Sigmoid colon (tissue), 7 donors: Measurements from ENCODE around the gene EIF2S2. TPM values are rescaled to one million over a fixed set of nuclear protein-coding genes. Genes with fewer than 3 reads are reported as not detected.

ENCODE experiments used
- DNase-seq: peaks from one replicate; pipeline ENCODE4 v3.0.0-alpha.2; 2019
- H3K27ac ChIP-seq, 4 donors: fragments of 200-600 bp; sonication (generic); one replicate each; pipeline ENCODE4 v1.5.1; 2016 to 2019; ENCODE audit warnings: mild to moderate bottlenecking in 1 of 4
- H3K27me3 ChIP-seq, 3 donors: fragments of 200-600 bp; sonication (generic); one replicate each; pipeline ENCODE4 v1.5.1; 2019; ENCODE audit warnings: mild to moderate bottlenecking in 1 of 3
- H3K36me3 ChIP-seq, 4 donors: fragments of 200-600 bp; sonication (generic); one replicate each; pipeline ENCODE4 v1.5.1; 2016 to 2019
- H3K4me1 ChIP-seq, 4 donors: fragments of 200-600 bp; sonication (generic); one replicate each; pipeline ENCODE4 v1.5.1; 2017 to 2019
- H3K4me3 ChIP-seq, 4 donors: fragments of 200-600 bp; sonication (generic); one replicate each; pipeline ENCODE4 v1.5.1; 2017 to 2019; ENCODE audit warnings: mild to moderate bottlenecking in 2 of 4, moderate library complexity in 1 of 4
- H3K9me3 ChIP-seq, 4 donors: fragments of 200-600 bp in 3 of 4; sonication (generic) in 3 of 4; one replicate each; pipeline versions ENCODE4 v1.5.1 to v1.6.1; 2013 to 2019
- EP300 ChIP-seq, 4 donors: sonication (generic); formaldehyde crosslinking; IDR thresholded peaks; one replicate each; pipeline ENCODE4 v1.6.1; 2017; ENCODE audit warnings: antibody characterized with exemption in 4 of 4
- POLR2A ChIP-seq, 2 donors: fragments of 450-650 bp; IDR thresholded peaks; one replicate each; pipeline ENCODE4 v1.6.1; 2016; ENCODE audit warnings: antibody characterized with exemption in 2 of 2, mild to moderate bottlenecking in 2 of 2, moderate library complexity in 2 of 2
- POLR2AphosphoS5 ChIP-seq, 4 donors: sonication (generic); formaldehyde crosslinking; IDR thresholded peaks; one replicate each; pipeline ENCODE4 v1.6.1; 2017; ENCODE audit warnings: antibody characterized with exemption in 4 of 4
- WGBS, 2 donors: extraction: QIAGEN DNeasy Blood & Tissue Kit; methylation state at CpG; one replicate each; pipeline ENCODE4 v1.1.7; 2013; 5-methylcytosine and 5-hydroxymethylcytosine counted together
- intact Hi-C: fragments of 100-400 bp; cut with DNase I; formaldehyde crosslinking; loops from one replicate; pipeline ENCODE4 v1.15.1; 2023
- polyA plus RNA-seq, 3 donors: library from polyadenylated mRNA; stranded (reverse); fragments of 200-250 nt; gene quantifications; one replicate each; pipeline ENCODE4 v1.2.3, GENCODE V29; 2013
- total RNA-seq, 4 donors: library from RNA; depleted of rRNA; stranded (reverse); fragments of >200 nt; gene quantifications; one replicate each; pipeline ENCODE4 v1.1.0, GENCODE V29; 2016
- TF ChIP-seq, protein P1 (sequence below), 4 experiments: fragments of 450-650 bp in 3 of 4; fragments of 200-600 bp in 1 of 4; IDR thresholded peaks; one replicate each; pipeline ENCODE4 v1.5.1; 2016 to 2019; ENCODE audit warnings: antibody characterized with exemption in 4 of 4, mild to moderate bottlenecking in 3 of 4, moderate library complexity in 2 of 4
- donor health status: healthy with polysubstance abuse.
- donor health status: Bipolar disorder and iron deficiency.
- donor health status: healthy.

The EIF2S2 gene
- total and polyA plus RNA-seq, 7 donors: 44.6 to 69.8 (median 52.8) TPM

DNA sequence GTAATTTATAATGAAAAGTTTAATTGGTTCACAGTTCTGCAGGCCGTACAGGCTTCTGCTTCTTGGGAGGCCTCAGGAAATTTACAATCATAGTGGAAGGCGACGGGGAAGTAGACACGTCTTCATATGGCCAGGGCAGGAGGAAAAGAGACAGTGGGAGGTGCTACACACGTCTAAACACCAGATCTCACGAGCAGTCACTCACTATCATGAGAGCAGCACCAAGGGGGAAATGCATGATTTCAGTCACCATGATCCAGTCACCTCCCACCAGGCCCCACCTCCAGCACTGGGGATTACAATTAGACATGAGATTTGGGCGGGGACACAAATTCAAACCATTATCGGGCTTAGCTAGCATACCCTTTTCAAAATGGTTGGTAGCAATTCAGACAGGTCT, 41.2 kb downstream of the EIF2S2 start:
- H3K36me3 ChIP-seq: peaks cover 0 to 31% (median 17%) of the 10 kb centered on the region in 4 donors
- TF ChIP-seq, protein P1, sequence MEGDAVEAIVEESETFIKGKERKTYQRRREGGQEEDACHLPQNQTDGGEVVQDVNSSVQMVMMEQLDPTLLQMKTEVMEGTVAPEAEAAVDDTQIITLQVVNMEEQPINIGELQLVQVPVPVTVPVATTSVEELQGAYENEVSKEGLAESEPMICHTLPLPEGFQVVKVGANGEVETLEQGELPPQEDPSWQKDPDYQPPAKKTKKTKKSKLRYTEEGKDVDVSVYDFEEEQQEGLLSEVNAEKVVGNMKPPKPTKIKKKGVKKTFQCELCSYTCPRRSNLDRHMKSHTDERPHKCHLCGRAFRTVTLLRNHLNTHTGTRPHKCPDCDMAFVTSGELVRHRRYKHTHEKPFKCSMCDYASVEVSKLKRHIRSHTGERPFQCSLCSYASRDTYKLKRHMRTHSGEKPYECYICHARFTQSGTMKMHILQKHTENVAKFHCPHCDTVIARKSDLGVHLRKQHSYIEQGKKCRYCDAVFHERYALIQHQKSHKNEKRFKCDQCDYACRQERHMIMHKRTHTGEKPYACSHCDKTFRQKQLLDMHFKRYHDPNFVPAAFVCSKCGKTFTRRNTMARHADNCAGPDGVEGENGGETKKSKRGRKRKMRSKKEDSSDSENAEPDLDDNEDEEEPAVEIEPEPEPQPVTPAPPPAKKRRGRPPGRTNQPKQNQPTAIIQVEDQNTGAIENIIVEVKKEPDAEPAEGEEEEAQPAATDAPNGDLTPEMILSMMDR (IDR thresholded peaks at IDR 0.05): no peak
- TF ChIP-seq EP300 (IDR thresholded peaks at IDR 0.05) (no peak), POLR2AphosphoS5 (IDR thresholded peaks at IDR 0.05) (no peak), POLR2A (IDR thresholded peaks at IDR 0.05) (no peak)
- no peak overlapping the region for H3K4me3 ChIP-seq
- H3K9me3 ChIP-seq: no peaks in the 10 kb centered on the region
- 82 to 87% methylated on average over 8 of the region's 8 CpGs for WGBS, 2 donors
- peaks cover 0 to 16% (median 9%) of the 10 kb centered on the region in 4 donors for H3K4me1 ChIP-seq
- H3K27me3 ChIP-seq: no peaks in the 10 kb centered on the region
- intact Hi-C loops: no loop called here
- no peak for DNase-seq
- no peak overlapping the region for H3K27ac ChIP-seq

DNA sequence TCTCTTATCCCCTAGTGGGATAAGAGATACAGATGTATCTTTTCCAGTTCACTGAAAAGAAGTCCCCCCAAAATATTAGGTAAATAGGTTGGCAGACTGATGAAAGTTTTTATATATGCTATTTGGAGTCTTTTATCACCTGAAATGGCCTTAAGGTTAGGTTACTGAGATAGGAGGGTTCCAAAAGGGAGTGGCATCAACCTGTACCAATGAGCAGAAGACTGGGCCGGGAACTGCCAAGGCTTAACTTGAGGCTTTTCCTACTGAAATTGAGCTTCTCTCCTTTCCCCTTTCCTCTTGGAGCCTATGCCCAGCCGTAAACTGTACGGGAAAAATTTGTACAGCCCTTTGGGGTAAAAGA, 42.0 kb downstream of the EIF2S2 start:
- no peak for DNase-seq
- no peaks in the 10 kb centered on the region for H3K27me3 ChIP-seq
- 78 to 89% methylated on average over 3 of the region's 3 CpGs for WGBS, 2 donors
- no peak overlapping the region for H3K4me3 ChIP-seq
- TF ChIP-seq POLR2A (IDR thresholded peaks at IDR 0.05): no peak
- TF ChIP-seq EP300 (IDR thresholded peaks at IDR 0.05): no peak
- no peak for TF ChIP-seq POLR2AphosphoS5 (IDR thresholded peaks at IDR 0.05)
- TF ChIP-seq, protein P1 (IDR thresholded peaks at IDR 0.05): no peak
- intact Hi-C loops: no loop called here
- no peak overlapping the region for H3K27ac ChIP-seq
- no peaks in the 10 kb centered on the region for H3K9me3 ChIP-seq
- peaks cover 0 to 24% (median 17%) of the 10 kb centered on the region in 4 donors for H3K4me1 ChIP-seq
- peaks cover 0 to 23% (median 16%) of the 10 kb centered on the region in 4 donors for H3K36me3 ChIP-seq

DNA sequence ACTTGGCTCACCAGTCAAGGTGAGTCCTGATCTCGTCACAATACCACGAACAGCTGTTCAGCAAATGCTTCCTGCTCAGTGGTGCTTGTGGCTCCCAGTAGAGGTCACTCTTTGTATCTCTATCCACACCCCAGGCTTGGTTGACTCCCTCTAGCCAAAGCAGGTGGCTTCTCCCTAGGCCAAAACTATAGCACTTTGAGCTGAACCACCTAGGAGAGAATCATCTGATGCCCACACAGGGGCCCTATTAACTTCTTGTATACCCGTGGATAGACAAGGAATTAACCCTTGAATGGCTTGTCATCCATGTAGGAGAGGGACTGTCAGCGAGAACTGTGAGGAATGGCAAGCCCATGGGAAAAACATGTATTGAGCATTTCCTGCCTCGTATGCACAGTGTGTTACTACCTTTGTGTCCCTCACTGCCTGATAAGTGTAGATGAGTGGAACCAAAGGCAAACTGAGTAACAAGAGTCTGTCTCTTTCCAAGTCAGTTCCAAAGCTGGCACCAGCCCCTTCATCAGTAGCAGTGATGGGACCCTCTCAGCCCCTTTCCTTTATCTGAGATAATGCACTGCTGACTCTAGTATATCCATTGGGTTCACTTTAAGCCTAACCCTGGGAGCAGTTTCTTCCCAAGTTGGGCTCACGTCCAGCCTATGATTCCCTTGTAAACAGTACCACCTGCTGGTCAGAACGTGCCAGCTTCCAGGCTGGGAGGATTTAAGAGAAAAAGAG, 42.5 kb downstream of the EIF2S2 start:
- WGBS, 2 donors: 18 to 25% methylated on average over 7 of the region's 7 CpGs
- H3K27me3 ChIP-seq: no peaks in the 10 kb centered on the region
- H3K9me3 ChIP-seq: no peaks in the 10 kb centered on the region
- peaks cover 0 to 30% (median 22%) of the 10 kb centered on the region in 4 donors for H3K4me1 ChIP-seq
- peaks cover 0 to 20% (median 14%) of the 10 kb centered on the region in 4 donors for H3K36me3 ChIP-seq
- peak; percentile 92 for DNase-seq
- no peak for TF ChIP-seq POLR2A (IDR thresholded peaks at IDR 0.05)
- TF ChIP-seq, protein P1 (IDR thresholded peaks at IDR 0.05): peak; percentile 79 to 92 (median 85)
- peak; percentile 15 to 72 (median 53) for TF ChIP-seq POLR2AphosphoS5 (IDR thresholded peaks at IDR 0.05)
- no peak for TF ChIP-seq EP300 (IDR thresholded peaks at IDR 0.05)
- no peak overlapping the region for H3K4me3 ChIP-seq
- peak overlapping the region in 3 of 4 donors; percentile 3 to 59 (median 36) for H3K27ac ChIP-seq
- intact Hi-C loops: loop anchor here (1.0 to 5.0 kb wide), 4 partner anchors 59 to 207 kb away; no protein-coding TSS in a partner anchor

DNA sequence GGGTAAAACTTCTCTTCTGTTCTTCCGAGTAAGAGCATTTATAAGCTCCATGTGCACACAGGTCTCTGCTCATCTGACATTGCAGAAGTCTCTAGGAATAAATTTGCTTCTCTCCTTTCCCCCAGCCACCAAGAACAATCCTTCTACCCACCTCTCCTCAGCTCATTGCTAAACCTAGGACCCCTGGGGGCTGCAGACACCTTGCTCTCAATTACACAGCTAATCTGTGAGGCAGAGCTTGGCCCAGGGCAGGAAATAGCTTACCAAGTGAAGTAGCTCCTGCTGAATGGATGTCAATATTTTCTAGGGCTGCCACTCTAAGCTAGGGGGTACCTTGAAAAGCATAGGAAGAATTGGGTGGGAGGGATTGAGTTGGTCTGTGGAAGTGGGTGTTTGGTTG, 44.0 kb downstream of the EIF2S2 start:
- Histone ChIP-seq H3K4me3 (no peak overlapping the region), H3K9me3 (no peaks in the 10 kb centered on the region), H3K27me3 (no peaks in the 10 kb centered on the region), H3K4me1 (peaks cover 0 to 34% (median 27%) of the 10 kb centered on the region in 4 donors), H3K27ac (no peak overlapping the region), H3K36me3 (peaks cover 0 to 11% (median 5%) of the 10 kb centered on the region in 4 donors)
- 90 to 98% methylated on average over 1 of the region's 1 CpG for WGBS, 2 donors
- TF ChIP-seq, protein P1 (IDR thresholded peaks at IDR 0.05): no peak
- TF ChIP-seq POLR2A (IDR thresholded peaks at IDR 0.05): no peak
- no peak for TF ChIP-seq POLR2AphosphoS5 (IDR thresholded peaks at IDR 0.05)
- TF ChIP-seq EP300 (IDR thresholded peaks at IDR 0.05): no peak
- no peak for DNase-seq
- intact Hi-C loops: loop anchor here (2.0 to 5.0 kb wide), 3 partner anchors 61 to 205 kb away; no protein-coding TSS in a partner anchor
